Mesothelial cell of epicardium (in vitro differentiated cells): ENCODE data around the gene GUCY2C. TPM values are rescaled to one million over a fixed set of nuclear protein-coding genes. Genes with fewer than 3 reads are reported as not detected.

ENCODE experiments used
- DNase-seq, 2 experiments: peaks; one replicate each; pipeline ENCODE4 v3.0.0; 2021; ENCODE audit warnings: low spot score in 2 of 2; ENCODE audit not compliant: unreplicated experiment in 2 of 2
- H3K27ac Mint-ChIP-seq: 2 replicates; pipeline ENCODE4 v1.8.0; 2021; ENCODE audit warnings: mixed read lengths
- H3K27me3 Mint-ChIP-seq: 2 replicates; pipeline ENCODE4 v1.8.0; 2021; ENCODE audit warnings: low read depth, mixed read lengths
- H3K36me3 Mint-ChIP-seq: 2 replicates; pipeline ENCODE4 v1.8.0; 2021; ENCODE audit warnings: mixed read lengths
- H3K4me1 Mint-ChIP-seq: 2 replicates; pipeline ENCODE4 v1.8.0; 2021; ENCODE audit warnings: mixed read lengths
- H3K4me3 Mint-ChIP-seq: 2 replicates; pipeline ENCODE4 v1.8.0; 2021; ENCODE audit warnings: mild to moderate bottlenecking, moderate library complexity, mixed read lengths
- H3K9me3 Mint-ChIP-seq: 2 replicates; pipeline ENCODE4 v1.8.0; 2021; ENCODE audit warnings: mixed read lengths
- total RNA-seq: library from RNA; stranded (reverse); gene quantifications from 3 replicates; pipeline ENCODE4 v1.2.1, GENCODE V29; 2021
- TF ChIP-seq, protein P1 (sequence below): fragments of 200-600 bp; sonication (generic); IDR thresholded peaks from one replicate; pipeline ENCODE4 v1.5.0; 2021; ENCODE audit warnings: antibody characterized with exemption; ENCODE audit not compliant: unreplicated experiment

GUCY2C gene
- total RNA-seq, 1 donor from 2014 or later, result 0.09 TPM

- H3K4me1 Mint-ChIP-seq, result no peaks in the 10 kb centered on the region
- peaks cover 73% of the 10 kb centered on the region for H3K9me3 Mint-ChIP-seq
- H3K27ac Mint-ChIP-seq, result no peak overlapping the region
- H3K4me3 Mint-ChIP-seq, result no peak overlapping the region
- H3K27me3 Mint-ChIP-seq, result no peaks in the 10 kb centered on the region
- DNase-seq, result no peak
- peaks cover 36% of the 10 kb centered on the region for H3K36me3 Mint-ChIP-seq
- TF ChIP-seq, protein P1, sequence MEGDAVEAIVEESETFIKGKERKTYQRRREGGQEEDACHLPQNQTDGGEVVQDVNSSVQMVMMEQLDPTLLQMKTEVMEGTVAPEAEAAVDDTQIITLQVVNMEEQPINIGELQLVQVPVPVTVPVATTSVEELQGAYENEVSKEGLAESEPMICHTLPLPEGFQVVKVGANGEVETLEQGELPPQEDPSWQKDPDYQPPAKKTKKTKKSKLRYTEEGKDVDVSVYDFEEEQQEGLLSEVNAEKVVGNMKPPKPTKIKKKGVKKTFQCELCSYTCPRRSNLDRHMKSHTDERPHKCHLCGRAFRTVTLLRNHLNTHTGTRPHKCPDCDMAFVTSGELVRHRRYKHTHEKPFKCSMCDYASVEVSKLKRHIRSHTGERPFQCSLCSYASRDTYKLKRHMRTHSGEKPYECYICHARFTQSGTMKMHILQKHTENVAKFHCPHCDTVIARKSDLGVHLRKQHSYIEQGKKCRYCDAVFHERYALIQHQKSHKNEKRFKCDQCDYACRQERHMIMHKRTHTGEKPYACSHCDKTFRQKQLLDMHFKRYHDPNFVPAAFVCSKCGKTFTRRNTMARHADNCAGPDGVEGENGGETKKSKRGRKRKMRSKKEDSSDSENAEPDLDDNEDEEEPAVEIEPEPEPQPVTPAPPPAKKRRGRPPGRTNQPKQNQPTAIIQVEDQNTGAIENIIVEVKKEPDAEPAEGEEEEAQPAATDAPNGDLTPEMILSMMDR, result no peak
Measured at GRCh38 chr12:14605401-14605989, 90.9 kb downstream of the GUCY2C start.

DNA sequence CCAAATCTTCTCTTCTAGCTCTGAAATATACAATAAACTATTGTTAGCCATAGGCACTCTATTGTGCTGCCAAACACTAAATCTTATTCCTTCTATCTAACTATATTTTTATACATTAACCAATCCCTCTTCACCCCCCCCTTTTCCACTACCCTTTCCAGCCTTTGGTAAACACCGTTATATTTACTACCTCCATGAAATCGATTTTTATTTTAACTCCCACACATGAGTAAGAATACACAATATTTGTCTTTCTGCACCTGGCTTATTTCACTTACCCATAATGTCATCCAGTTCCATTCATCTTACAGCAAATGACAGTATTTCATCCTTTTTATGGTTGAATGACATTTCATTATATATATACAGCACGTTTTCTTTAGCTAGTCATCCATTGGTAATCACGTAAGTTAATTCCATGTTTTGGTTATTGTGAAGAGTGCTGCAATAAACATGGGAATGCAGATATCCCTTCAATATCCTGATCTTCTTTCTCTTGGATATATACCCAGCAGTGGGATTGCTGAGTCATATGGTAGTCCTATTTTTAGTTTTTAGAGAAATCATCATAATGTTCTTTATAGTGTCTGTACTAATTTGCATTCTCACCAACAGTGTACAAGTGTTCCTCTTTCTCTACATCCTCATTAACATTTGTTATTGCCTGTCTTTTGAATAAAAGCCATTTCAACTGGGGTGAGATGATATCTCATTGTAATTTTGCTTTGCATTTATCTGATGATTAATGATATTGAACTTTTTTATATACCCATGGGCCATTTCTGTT, 94.5 kb downstream of the GUCY2C start:
- H3K27ac Mint-ChIP-seq, result no peak overlapping the region

GRCh38 chr12:14597480-14597879, 98.9 kb downstream of the GUCY2C start:
- no peaks in the 10 kb centered on the region for H3K4me1 Mint-ChIP-seq
- no peaks in the 10 kb centered on the region for H3K27me3 Mint-ChIP-seq
- peaks cover 7% of the 10 kb centered on the region for H3K36me3 Mint-ChIP-seq
- DNase-seq, result no peak
- H3K27ac Mint-ChIP-seq, result no peak overlapping the region
- peaks cover 50% of the 10 kb centered on the region for H3K9me3 Mint-ChIP-seq
- TF ChIP-seq, protein P1, result no peak
- no peak overlapping the region for H3K4me3 Mint-ChIP-seq

More for the DNA sequence above, 94.5 kb downstream of the GUCY2C start:
- Mint-ChIP-seq H3K4me3 (no peak overlapping the region), H3K36me3 (peaks cover 28% of the 10 kb centered on the region), H3K27me3 (no peaks in the 10 kb centered on the region), H3K4me1 (no peaks in the 10 kb centered on the region), H3K9me3 (peaks cover 62% of the 10 kb centered on the region)
- TF ChIP-seq, protein P1, result no peak
- DNase-seq, result no peak

DNA sequence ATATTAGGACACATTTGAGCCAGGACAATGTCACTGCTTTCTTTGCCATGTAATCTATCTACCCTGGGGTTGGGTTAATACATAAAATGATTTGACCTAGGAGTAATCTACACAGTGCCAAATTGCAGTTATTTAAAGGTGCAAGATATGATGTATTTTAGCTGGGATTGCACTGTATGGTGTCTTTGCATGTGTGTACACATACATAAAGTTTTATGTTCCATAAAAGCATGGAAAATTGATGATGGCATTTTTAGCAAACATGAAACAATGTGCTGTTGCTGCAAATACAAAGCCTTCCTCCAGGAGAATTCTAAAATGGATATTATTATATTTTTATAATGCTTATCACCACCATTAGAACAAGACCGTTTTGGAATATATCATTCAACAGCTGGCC, 104.7 kb downstream of the GUCY2C start:
- Mint-ChIP-seq H3K4me3 (no peak overlapping the region), H3K27ac (no peak overlapping the region), H3K27me3 (no peaks in the 10 kb centered on the region), H3K36me3 (peaks cover 4% of the 10 kb centered on the region), H3K4me1 (no peaks in the 10 kb centered on the region), H3K9me3 (peaks cover 18% of the 10 kb centered on the region)
- no peak for DNase-seq
- TF ChIP-seq, protein P1, result no peak

DNA sequence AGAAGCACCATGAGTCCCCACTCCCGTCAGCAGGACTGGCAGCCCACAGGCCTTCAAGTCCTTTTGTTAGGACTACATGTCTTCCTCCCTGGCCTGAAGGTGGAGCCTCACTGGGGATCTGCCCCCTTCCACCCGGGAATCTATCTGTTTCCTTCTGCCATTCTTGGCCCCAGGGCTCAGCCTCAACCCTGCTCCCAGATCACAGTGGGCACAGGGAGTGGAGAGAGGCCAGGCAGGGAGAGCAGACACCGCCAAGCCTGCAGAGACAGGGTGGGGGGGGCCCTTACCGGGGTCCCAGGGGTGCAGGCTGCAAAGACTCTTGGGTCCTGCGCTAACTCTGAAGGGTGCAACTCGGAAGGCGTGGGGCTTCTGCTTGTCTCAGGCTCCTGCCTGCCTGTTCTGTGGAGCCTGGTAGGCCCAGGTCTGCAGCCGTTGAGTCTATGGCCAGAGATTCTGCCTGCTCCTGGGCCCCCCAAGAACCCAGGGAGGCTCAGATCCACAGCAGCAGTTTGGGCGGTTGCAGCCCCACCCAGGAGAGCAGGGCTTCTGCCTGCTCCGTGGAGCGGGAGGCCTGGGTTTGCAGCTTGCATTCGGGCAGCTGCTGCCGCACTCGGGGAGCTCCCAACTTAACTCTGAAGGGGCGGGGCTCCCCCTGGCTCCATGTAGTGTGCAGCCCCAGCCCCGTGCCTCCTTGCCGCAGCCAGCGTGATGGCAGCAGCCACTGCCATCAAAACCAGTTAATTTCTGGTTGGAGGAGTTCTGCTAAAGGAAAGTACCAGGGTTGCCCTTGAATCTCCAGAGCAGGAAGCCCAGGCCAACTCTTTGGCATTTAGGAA, 107.0 kb downstream of the GUCY2C start:
- Mint-ChIP-seq H3K36me3 (peaks cover 4% of the 10 kb centered on the region), H3K4me1 (no peaks in the 10 kb centered on the region)

More for the DNA sequence above, 107.0 kb downstream of the GUCY2C start:
- H3K4me3 Mint-ChIP-seq, result no peak overlapping the region
- DNase-seq, result no peak
- H3K27me3 Mint-ChIP-seq, result no peaks in the 10 kb centered on the region
- no peaks in the 10 kb centered on the region for H3K9me3 Mint-ChIP-seq
- H3K27ac Mint-ChIP-seq, result no peak overlapping the region
- TF ChIP-seq, protein P1, result no peak
